ENCODE results near the gene CLCN3. TPM values are rescaled to one million over a fixed set of nuclear protein-coding genes. Genes with fewer than 3 reads are reported as not detected.

Gene CLCN3
- total RNA-seq, 4 donors from 2014 or later: 43.7 to 58.5 (median 51.7) TPM

GRCh38 chr4:169625886-169626285 lies 5.5 kb downstream of the CLCN3 start:
- Histone ChIP-seq H3K27me3 (no peaks in the 10 kb centered on the region), H3K36me3 (no peaks in the 10 kb centered on the region), H3K4me1 (peaks cover 39% of the 10 kb centered on the region), H3K27ac (no peak overlapping the region), H3K9me3 (no peaks in the 10 kb centered on the region), H3K4me3 (no peak overlapping the region)
- TF ChIP-seq CTCF (IDR thresholded peaks at IDR 0.05) (no peak), POLR2AphosphoS5 (IDR thresholded peaks at IDR 0.05) (no peak), POLR2A (IDR thresholded peaks at IDR 0.05) (no peak), EP300 (IDR thresholded peaks at IDR 0.05) (no peak)
- DNase-seq (ENCODE audit: low spot score in 2 of 2): no peak
- 89% methylated on average over 5 of the region's 5 CpGs for WGBS

- peak overlapping the region; percentile 40 for H3K27ac ChIP-seq
- peaks cover 32% of the 10 kb centered on the region for H3K4me1 ChIP-seq
- no peaks in the 10 kb centered on the region for H3K27me3 ChIP-seq
- no peaks in the 10 kb centered on the region for H3K36me3 ChIP-seq
- no peak overlapping the region for H3K4me3 ChIP-seq
- TF ChIP-seq EP300 (IDR thresholded peaks at IDR 0.05) (no peak), POLR2A (IDR thresholded peaks at IDR 0.05) (no peak), CTCF (IDR thresholded peaks at IDR 0.05) (no peak), POLR2AphosphoS5 (IDR thresholded peaks at IDR 0.05) (no peak)
- DNase-seq (ENCODE audit: low spot score in 2 of 2): no peak
- WGBS: 95% methylated on average over 6 of the region's 6 CpGs
- no peaks in the 10 kb centered on the region for H3K9me3 ChIP-seq
Observed at GRCh38 chr4:169626331-169627282, 6.2 kb downstream of the CLCN3 start.

GRCh38 chr4:169627307-169627706 lies 6.9 kb downstream of the CLCN3 start:
- 93% methylated on average over 1 of the region's 1 CpG for WGBS
- no peaks in the 10 kb centered on the region for H3K27me3 ChIP-seq
- no peaks in the 10 kb centered on the region for H3K36me3 ChIP-seq
- H3K4me1 ChIP-seq: peaks cover 25% of the 10 kb centered on the region
- no peak overlapping the region for H3K27ac ChIP-seq
- TF ChIP-seq CTCF (IDR thresholded peaks at IDR 0.05) (no peak), EP300 (IDR thresholded peaks at IDR 0.05) (no peak), POLR2AphosphoS5 (IDR thresholded peaks at IDR 0.05) (no peak), POLR2A (IDR thresholded peaks at IDR 0.05) (no peak)
- no peak for DNase-seq (ENCODE audit: low spot score in 2 of 2)
- H3K9me3 ChIP-seq: no peaks in the 10 kb centered on the region
- H3K4me3 ChIP-seq: no peak overlapping the region

- Histone ChIP-seq H3K36me3 (no peaks in the 10 kb centered on the region), H3K4me3 (no peak overlapping the region), H3K9me3 (no peaks in the 10 kb centered on the region), H3K27ac (no peak overlapping the region), H3K4me1 (peaks cover 15% of the 10 kb centered on the region), H3K27me3 (no peaks in the 10 kb centered on the region)
- no peak for TF ChIP-seq CTCF (IDR thresholded peaks at IDR 0.05)
- no peak for TF ChIP-seq POLR2AphosphoS5 (IDR thresholded peaks at IDR 0.05)
- TF ChIP-seq POLR2A (IDR thresholded peaks at IDR 0.05): no peak
- no peak for TF ChIP-seq EP300 (IDR thresholded peaks at IDR 0.05)
- DNase-seq (ENCODE audit: low spot score in 2 of 2): no peak
- 89% methylated on average over 2 of the region's 2 CpGs for WGBS
Observed at GRCh38 chr4:169628579-169628978, 8.2 kb downstream of the CLCN3 start.

GRCh38 chr4:169630069-169630468 lies 9.7 kb downstream of the CLCN3 start:
- Histone ChIP-seq H3K9me3 (no peaks in the 10 kb centered on the region), H3K4me1 (peaks cover 27% of the 10 kb centered on the region), H3K36me3 (no peaks in the 10 kb centered on the region), H3K27me3 (no peaks in the 10 kb centered on the region), H3K27ac (no peak overlapping the region), H3K4me3 (no peak overlapping the region)
- no peak for DNase-seq (ENCODE audit: low spot score in 2 of 2)
- 96% methylated on average over 3 of the region's 3 CpGs for WGBS
- TF ChIP-seq POLR2AphosphoS5 (IDR thresholded peaks at IDR 0.05) (no peak), POLR2A (IDR thresholded peaks at IDR 0.05) (no peak), CTCF (IDR thresholded peaks at IDR 0.05) (no peak), EP300 (IDR thresholded peaks at IDR 0.05) (no peak)
